K562 (cell line): Measurements from ENCODE around the gene HDAC5. TPM values are rescaled to one million over a fixed set of nuclear protein-coding genes. Genes with fewer than 3 reads are reported as not detected.

Experiments used
- BRD4 ChIP-seq: fragments of 200-600 bp; sonication (generic); IDR thresholded peaks from 2 replicates; pipeline ENCODE4 v1.6.1; 2017; ENCODE audit warnings: inconsistent platforms
- CAMTA2 ChIP-seq: fragments of 250-450 bp; sonication (Bioruptor Pico); conservative IDR thresholded peaks from 2 replicates; pipeline ENCODE4 v1.5.1; 2022
- CHD1 ChIP-seq: fragments of 200-600 bp; sonication (generic); IDR thresholded peaks from one replicate; pipeline ENCODE4 v1.6.1; 2012; ENCODE audit warnings: mild to moderate bottlenecking, moderate library complexity, low read length, inconsistent platforms
- ERF ChIP-seq: fragments of 450-650 bp; formaldehyde crosslinking; IDR thresholded peaks from 2 replicates; pipeline ENCODE4 v1.4.0; 2020; ENCODE audit warnings: mild to moderate bottlenecking, mixed read lengths
- ETV1 ChIP-seq: fragments of 450-650 bp; conservative IDR thresholded peaks from 2 replicates; pipeline ENCODE4 v1.6.1; 2016; ENCODE audit warnings: missing genetic modification characterization, control low read depth, low read depth, missing compliant biosample characterization
- FOXK2 ChIP-seq, 2 experiments: fragments of 450-650 bp; IDR thresholded peaks in 1 of 2; conservative IDR thresholded peaks in 1 of 2; 2 replicates each; pipeline ENCODE4 v1.6.1; 2016; ENCODE audit warnings: low read depth in 2 of 2, mild to moderate bottlenecking in 1 of 2
- NR2C1 ChIP-seq, 2 experiments: fragments of 450-650 bp; IDR thresholded peaks; 2 replicates each; pipeline ENCODE4 v1.6.1; 2017; ENCODE audit warnings: mild to moderate bottlenecking in 2 of 2, antibody characterized with exemption in 1 of 2, inconsistent platforms in 1 of 2, missing compliant biosample characterization in 1 of 2, missing genetic modification characterization in 1 of 2
- PRPF4 ChIP-seq: fragments of 200-400 bp; formaldehyde crosslinking; IDR thresholded peaks from one replicate; pipeline ENCODE4 v1.6.1; 2017; ENCODE audit warnings: low read length, low read depth, mild to moderate bottlenecking; ENCODE audit not compliant: insufficient read depth, poor library complexity, severe bottlenecking
- REST ChIP-seq, 2 experiments: fragments of 450-650 bp; formaldehyde crosslinking in 1 of 2; IDR thresholded peaks; 2 replicates each; pipeline versions ENCODE4 v1.4.0 to v1.6.1; 2014 to 2020; ENCODE audit warnings: mild to moderate bottlenecking in 2 of 2, borderline replicate concordance in 1 of 2, low read depth in 1 of 2
- SPI1 ChIP-seq: IDR thresholded peaks from 2 replicates; pipeline ENCODE4 v1.6.1; 2011; ENCODE audit warnings: low read depth, low read length, control low read depth, borderline replicate concordance
- TAF15 ChIP-seq: fragments of 200-400 bp; formaldehyde crosslinking; IDR thresholded peaks from 2 replicates; pipeline ENCODE4 v1.6.1; 2017; ENCODE audit warnings: mild to moderate bottlenecking, low read depth, low read length, moderate library complexity
- TAF9B ChIP-seq: fragments of 450-650 bp; IDR thresholded peaks from 2 replicates; pipeline ENCODE4 v1.6.1; 2018; ENCODE audit warnings: mild to moderate bottlenecking; ENCODE audit not compliant: partially characterized antibody
- TBP ChIP-seq: optimal IDR thresholded peaks from 2 replicates; pipeline ENCODE3; 2011; ENCODE audit warnings: low read depth, low read length, improper control_type of control experiment
- ZNF124 ChIP-seq: sonication (generic); formaldehyde crosslinking; IDR thresholded peaks from 2 replicates; pipeline ENCODE4 v1.8.1; 2022; ENCODE audit warnings: missing genetic modification reagents
- ZNF282 ChIP-seq: sonication (generic); formaldehyde crosslinking; IDR thresholded peaks from 2 replicates; pipeline ENCODE4 v1.8.1; 2023; ENCODE audit warnings: missing genetic modification reagents
- ZNF512 ChIP-seq: IDR thresholded peaks from 2 replicates; pipeline ENCODE4 v1.6.1; 2016; ENCODE audit warnings: missing genetic modification characterization, missing compliant biosample characterization
- polyA plus RNA-seq, 8 experiments: library from polyadenylated mRNA; depleted of rRNA in 4 of 8; stranded (reverse) in 5 of 8; unstranded in 3 of 8; fragments of >200 nt; fragmentation: Nextera tagmentation in 2 of 8; fragmentation: Illumina TruSeq in 1 of 8; extraction: Ambion mirVana in 2 of 8; extraction: Trizol in 1 of 8; gene quantifications; 2 replicates each; pipeline versions ENCODE4 v1.2.1 to v1.2.3, GENCODE V29; 2011 to 2014; ENCODE audit warnings: inconsistent platforms in 1 of 8, missing spikeins in 1 of 8
- total RNA-seq, 7 experiments: library from RNA; depleted of rRNA in 6 of 7; stranded (reverse); fragments of >200 nt in 6 of 7; fragmentation: Illumina TruSeq in 2 of 7; extraction: Trizol in 2 of 7; gene quantifications; 2 replicates each; pipeline versions ENCODE4 v1.2.1 to v1.2.3, GENCODE V29; 2011 to 2021; ENCODE audit warnings: low replicate concordance in 1 of 7

Gene HDAC5
- total and polyA plus RNA-seq, 9 of the 15 experiments (the other 6 are each of a cell fraction or from before 2014, with no cell fraction given) = 0.45 to 26.2 (median 16.4) TPM

- TF ChIP-seq REST (IDR thresholded peaks at IDR 0.05; ENCODE audit: borderline replicate concordance) (peak; percentile 93), REST (CRISPR knock-in tag; IDR thresholded peaks at IDR 0.05; ENCODE audit: low read depth) (no peak), ZNF512 (tag) (no peak), ZNF124 (CRISPR knock-in tag) (no peak), PRPF4 (no peak), NR2C1 (IDR thresholded peaks at IDR 0.05) (no peak), NR2C1 (tag; IDR thresholded peaks at IDR 0.05) (no peak), TAF15 (no peak), CHD1 (no peak), ZNF282 (CRISPR knock-in tag) (no peak), SPI1 (no peak), CAMTA2 (no peak), BRD4 (no peak), ERF (CRISPR knock-in tag) (no peak), TBP (no peak), TAF9B (peak; percentile 88), ETV1 (tag) (no peak), FOXK2 (conservative IDR thresholded peaks at IDR 0.05 in 1 of 2, IDR thresholded peaks at IDR 0.05 in 1 of 2; ENCODE audit: low read depth in 2 of 2) (peak; percentile 22 to 26; a peak in 2 of 4 replicates)
These were observed 14.7 kb upstream of the HDAC5 start (continued) for GRCh38 chr17:44137891-44138709.
